ENCODE measurements around the gene PNMT. TPM values are rescaled to one million over a fixed set of nuclear protein-coding genes. Genes with fewer than 3 reads are reported as not detected.

Gene PNMT
- total and polyA plus RNA-seq, 2 of the 4 experiments (the other 2 are of a cell fraction), result not detected

- 2% methylated on average over 17 of the region's 57 CpGs; no CpG with 5 or more reads in 1 of the 2 experiments for WGBS, 2 experiments (ENCODE audit: extremely low coverage in 2 of 2, insufficient read length in 1 of 2)
- peak overlapping the region; percentile 94 for H2AK9ac ChIP-seq (replicated peaks; ENCODE audit: low read depth, low read length, poor library complexity)
Measured at GRCh38 chr17:39700148-39700987, 32.1 kb downstream of the PNMT start.

More at GRCh38 chr17:39700148-39700987, 32.1 kb downstream of the PNMT start:
- H2BK5ac ChIP-seq (ENCODE audit: low read depth, low read length, poor library complexity, severe bottlenecking), result no peak overlapping the region
- peaks cover 21% of the 10 kb centered on the region for H3K4me1 ChIP-seq (ENCODE audit: control insufficient read depth, insufficient read depth, low read length)
- H3K4me3 ChIP-seq (ENCODE audit: insufficient read depth, low read depth, low read length), result peak overlapping the region; percentile 90
- 0 out of 2 replicates have a peak overlapping the region, but pooled peaks have one; percentile 38 for H4K5ac ChIP-seq (ENCODE audit: low read depth, low read length)
- H3K27me3 ChIP-seq (ENCODE audit: control insufficient read depth, insufficient read depth, low read length), result no peaks in the 10 kb centered on the region
- peak overlapping the region; percentile 68 for H3K14ac ChIP-seq (replicated peaks; ENCODE audit: low read depth, low read length)
- no peaks in the 10 kb centered on the region for H3K9me3 ChIP-seq (ENCODE audit: control insufficient read depth, insufficient read depth, low read length)
- TF ChIP-seq MXI1 (IDR thresholded peaks at IDR 0.05; ENCODE audit: borderline replicate concordance, low read depth, low read length), result no peak
- TF ChIP-seq SMC3 (IDR thresholded peaks at IDR 0.05; ENCODE audit: low read depth, low read length), result no peak
- no peak for TF ChIP-seq RAD21 (IDR thresholded peaks at IDR 0.05; ENCODE audit: low read length)
- no peak for TF ChIP-seq BHLHE40 (IDR thresholded peaks at IDR 0.05; ENCODE audit: low read depth, low read length)
- H2AK5ac ChIP-seq (ENCODE audit: low read depth, low read length), result peak overlapping the region; percentile 62
- in situ Hi-C loops (cut with MboI; ENCODE audit: low sequenced_read_pairs), result no loop called here
- DNase-seq (peak; percentile 7), ATAC-seq (ENCODE audit: low read depth) (peak; percentile 64)
- peaks cover 41% of the 10 kb centered on the region for H4K20me1 ChIP-seq (ENCODE audit: insufficient read depth, low read length)
- no peaks in the 10 kb centered on the region for H3K36me3 ChIP-seq (ENCODE audit: control insufficient read depth, insufficient read depth, low read length)
- peak overlapping the region; percentile 19; the same call in 1 of the 2 replicates for H3K56ac ChIP-seq (ENCODE audit: extremely low read depth, insufficient read depth, low read length)
- H2BK20ac ChIP-seq (ENCODE audit: low read depth, low read length), result no peak overlapping the region
- peak overlapping the region; percentile 46; the same call in 1 of the 2 replicates for H3K27ac ChIP-seq (ENCODE audit: insufficient read depth, low read length)
- peak overlapping the region; percentile 87 for H3K9ac ChIP-seq (ENCODE audit: low read depth, low read length)
- H4K91ac ChIP-seq (ENCODE audit: insufficient read depth, low read depth, low read length), result peak overlapping the region; percentile 46
- H2AFZ ChIP-seq (replicated peaks; ENCODE audit: low read length, poor library complexity), result peak overlapping the region; percentile 89
- POLR2A ChIA-PET (ENCODE audit: unreplicated experiment), result interaction anchor here (0.6 kb wide), 2 partner anchors 12 to 77 kb away, joined by 4 to 6 read pairs; partner anchors contain the start of gene PGAP3
- peaks cover 23% of the 10 kb centered on the region for H3K9me1 ChIP-seq (ENCODE audit: insufficient read depth, low read length)
- peaks cover 0 to 55% of the 10 kb centered on the region in 2 experiments; a peak in 3 of 4 replicates for H3K79me1 ChIP-seq (ENCODE audit: low read depth in 1 of 2, low read length in 2 of 2)
- dilution Hi-C loops (cut with HindIII; ENCODE audit: low sequenced_read_pairs, unreplicated experiment), result no loop called here
- H2BK15ac ChIP-seq (ENCODE audit: low read depth, low read length), result no peak overlapping the region
- peak overlapping the region; percentile 83 for H3K4ac ChIP-seq (ENCODE audit: low read depth, low read length)
- H2BK120ac ChIP-seq (ENCODE audit: low read depth, low read length), result no peak overlapping the region; the same call in 1 of the 2 replicates
- peak overlapping the region; percentile 99 for H3K4me2 ChIP-seq (ENCODE audit: low read depth, low read length)
- no peak overlapping the region for H3K18ac ChIP-seq (ENCODE audit: low read depth, low read length)
- CTCF ChIA-PET, result interaction anchor here (1.3 to 1.5 kb wide), 2 partner anchors 12 to 30 kb away, joined by 5 to 7 read pairs; partner anchors contain the start of gene PGAP3
- peak overlapping the region; percentile 21 to 55; a peak in 1 of 4 replicates for H4K8ac ChIP-seq (ENCODE audit: low read depth in 2 of 2, low read length in 2 of 2)
- intact Hi-C loops (cut with micrococcal nuclease), result no loop called here
- no TSS peak for BruUV-seq (replicated peaks)
- peak overlapping the region; percentile 33 for H3K23ac ChIP-seq (ENCODE audit: low read depth, low read length)

All from IMR-90 (cell line).